GM21447 (cell line): Measurements from ENCODE around the gene ATG7.
"Not testable (repeated sequence)": the region's sequence is repeated elsewhere in the genome, so short reads cannot be mapped to it uniquely, and the experiment has no call there.

Source experiments
- ATAC-seq: cut with Tn5 transposase; IDR thresholded peaks from one replicate; pipeline ENCODE4 v1.9.1; 2021; ENCODE audit not compliant: unreplicated experiment

Gene ATG7

DNA sequence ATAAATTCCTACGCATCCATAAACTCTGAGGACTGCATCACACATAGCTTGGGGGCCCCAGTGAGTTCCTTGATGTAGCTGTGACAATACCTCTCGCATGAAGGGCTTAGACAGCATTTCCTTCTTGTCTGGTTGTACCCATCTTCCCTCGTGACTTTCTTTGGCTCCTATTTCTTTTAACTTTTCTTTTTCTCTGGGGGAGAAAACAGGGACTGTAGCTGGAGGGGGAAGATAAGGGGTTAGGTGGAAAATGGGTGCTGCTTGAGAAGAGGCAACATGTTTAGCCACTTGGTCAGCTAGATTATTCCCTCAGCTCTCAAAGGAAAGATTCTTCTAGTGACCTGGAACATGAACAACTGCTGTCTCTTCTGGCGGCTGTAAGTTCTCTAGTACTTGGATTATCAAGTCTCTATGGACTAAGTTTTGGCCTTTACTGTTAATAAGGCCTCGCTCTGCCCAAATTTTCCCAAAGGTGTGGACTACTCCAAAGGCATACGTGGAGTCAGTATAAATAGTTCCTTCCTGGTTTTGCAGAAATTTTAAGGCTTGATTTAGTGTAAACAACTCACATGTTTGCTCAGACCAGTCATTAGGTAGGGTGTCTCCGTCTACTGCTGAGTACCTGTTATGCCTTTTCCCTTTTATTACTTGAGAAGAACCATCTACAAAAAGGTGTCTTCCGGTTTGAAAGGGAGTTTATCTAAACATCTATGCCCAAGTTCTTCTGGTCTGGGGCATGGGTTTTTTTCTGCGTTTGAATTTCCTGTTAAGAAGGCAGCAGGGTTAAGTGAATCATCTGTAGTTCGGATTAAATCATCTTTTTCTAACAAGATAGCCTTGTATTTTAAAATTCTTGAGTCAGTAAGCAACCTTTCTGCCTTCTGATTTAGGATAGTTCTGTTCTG is 21.0 kb upstream of the ATG7 start:
- no peak for ATAC-seq

DNA sequence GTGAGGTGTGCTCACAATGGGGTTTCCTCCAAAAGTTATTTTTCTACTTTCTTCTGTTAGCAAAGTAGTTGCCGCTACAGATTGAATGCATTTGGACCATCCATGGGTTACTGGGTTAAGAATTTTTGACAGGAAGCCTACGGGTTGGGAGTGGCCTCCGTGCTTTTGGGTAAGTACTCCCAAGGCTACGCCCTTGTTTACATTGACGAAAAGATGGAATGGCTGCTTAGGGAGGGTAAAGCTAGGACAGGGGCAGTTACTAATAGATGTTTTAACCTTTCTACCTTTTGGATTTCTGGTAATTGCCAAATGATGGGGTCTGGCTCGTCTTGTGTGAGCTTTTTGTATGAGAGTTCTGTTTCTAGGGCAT is 20.4 kb upstream of the ATG7 start:
- ATAC-seq = no peak

DNA sequence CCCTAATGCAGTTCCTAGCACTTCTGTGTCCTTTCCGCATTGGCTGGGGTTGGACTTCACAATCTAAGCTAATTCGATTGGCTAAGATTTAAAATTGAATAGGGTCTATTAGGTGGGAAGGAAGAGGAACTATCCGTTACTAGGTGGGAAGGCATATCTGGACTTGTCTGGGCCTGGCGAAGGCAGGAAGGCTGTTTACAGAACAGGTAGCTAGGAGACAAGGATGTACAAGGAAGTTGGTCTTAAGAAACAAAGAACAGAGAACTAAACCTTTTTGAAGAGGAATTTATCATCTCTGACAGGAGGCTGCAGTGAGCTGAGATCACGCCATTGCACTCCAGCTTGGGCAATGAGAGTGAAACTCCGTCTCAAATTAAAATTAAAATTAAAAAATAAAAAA is 17.3 kb upstream of the ATG7 start:
- ATAC-seq = no peak

DNA sequence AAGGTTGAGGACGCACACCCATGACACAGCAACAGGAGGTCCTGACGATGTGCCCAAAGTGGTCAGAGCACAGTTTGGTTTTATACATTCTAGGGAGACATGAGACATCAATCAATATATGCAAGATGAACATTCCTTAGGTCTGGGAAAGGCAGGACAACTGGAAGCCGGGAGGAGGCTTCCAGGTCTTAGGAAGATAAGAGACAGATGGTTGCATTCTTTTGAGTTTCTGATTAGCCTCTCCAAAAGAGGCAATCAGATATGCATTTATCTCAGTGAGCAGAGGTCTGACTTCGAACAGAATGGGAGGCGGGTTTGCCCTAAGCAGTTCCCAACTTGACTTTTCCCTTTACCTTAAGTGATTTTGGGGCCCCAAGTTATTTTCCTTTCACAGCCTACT is 16.7 kb upstream of the ATG7 start:
- ATAC-seq = not testable (repeated sequence)

DNA sequence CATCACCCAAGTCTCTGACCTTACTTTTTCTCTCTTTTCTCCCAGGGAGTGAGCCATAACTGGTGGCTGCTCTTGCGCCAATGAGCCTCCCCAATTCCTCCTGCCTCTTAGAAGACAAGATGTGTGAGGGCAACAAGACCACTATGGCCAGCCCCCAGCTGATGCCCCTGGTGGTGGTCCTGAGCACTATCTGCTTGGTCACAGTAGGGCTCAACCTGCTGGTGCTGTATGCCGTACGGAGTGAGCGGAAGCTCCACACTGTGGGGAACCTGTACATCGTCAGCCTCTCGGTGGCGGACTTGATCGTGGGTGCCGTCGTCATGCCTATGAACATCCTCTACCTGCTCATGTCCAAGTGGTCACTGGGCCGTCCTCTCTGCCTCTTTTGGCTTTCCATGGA is 13.2 kb upstream of the ATG7 start:
- no peak for ATAC-seq

DNA sequence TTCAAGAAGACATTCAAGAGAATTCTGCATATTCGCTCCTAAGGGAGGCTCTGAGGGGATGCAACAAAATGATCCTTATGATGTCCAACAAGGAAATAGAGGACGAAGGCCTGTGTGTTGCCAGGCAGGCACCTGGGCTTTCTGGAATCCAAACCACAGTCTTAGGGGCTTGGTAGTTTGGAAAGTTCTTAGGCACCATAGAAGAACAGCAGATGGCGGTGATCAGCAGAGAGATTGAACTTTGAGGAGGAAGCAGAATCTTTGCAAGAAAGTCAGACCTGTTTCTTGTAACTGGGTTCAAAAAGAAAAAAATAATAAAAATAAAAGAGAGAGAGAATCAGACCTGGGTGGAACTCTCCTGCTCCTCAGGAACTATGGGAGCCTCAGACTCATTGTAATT is 11.7 kb upstream of the ATG7 start:
- ATAC-seq = no peak

DNA sequence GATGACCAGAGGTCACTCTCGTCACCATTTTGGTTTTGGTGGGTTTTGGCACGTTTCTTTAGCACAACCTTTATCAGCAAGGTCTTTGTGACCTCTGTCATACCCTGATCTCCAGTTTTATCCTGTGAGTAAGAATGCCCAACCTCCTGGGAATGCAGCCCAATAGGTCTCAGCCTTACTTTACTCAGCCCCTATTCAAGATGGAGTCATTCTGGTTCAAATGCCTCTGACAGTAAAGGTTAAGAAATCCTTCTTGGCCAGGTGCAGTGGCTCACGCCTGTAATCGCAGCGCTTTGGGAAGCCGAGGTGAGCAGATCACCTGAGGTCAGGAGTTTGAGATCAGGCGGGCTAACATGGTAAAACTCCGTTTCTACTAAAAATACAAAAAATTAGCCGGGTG is 3.2 kb upstream of the ATG7 start:
- ATAC-seq = no peak

DNA sequence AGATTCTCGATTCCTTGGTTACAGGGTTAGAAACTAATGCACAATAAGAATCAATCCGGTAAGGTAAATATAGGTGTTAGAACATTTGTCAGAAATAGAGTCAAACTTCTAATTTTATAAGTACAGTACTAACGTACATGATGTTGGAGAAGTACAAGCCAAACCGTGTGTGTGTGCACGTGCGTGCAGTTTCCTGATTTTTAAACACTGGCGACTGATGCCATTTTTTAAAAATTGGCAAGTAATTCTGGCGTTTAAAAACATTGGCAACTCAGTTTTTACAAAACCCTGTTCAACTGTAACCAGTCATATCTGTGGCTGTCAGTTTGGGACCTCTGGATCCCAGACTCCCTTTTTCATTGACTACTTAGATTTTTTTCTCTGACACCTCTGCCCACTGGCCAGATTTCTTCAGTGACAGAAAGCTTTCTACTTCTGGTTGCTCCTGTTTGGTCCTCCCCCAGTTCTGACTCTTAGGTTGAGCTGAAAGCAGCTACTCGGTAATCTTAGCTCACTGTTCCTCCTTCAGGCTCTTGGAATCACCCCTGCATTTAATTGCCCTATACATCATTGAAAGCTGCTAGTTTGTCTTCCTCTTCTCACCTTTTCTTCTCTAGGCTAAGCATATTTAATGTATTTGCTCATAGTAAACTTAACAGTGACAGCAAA is 843 bp downstream of the ATG7 start:
- no peak for ATAC-seq

DNA sequence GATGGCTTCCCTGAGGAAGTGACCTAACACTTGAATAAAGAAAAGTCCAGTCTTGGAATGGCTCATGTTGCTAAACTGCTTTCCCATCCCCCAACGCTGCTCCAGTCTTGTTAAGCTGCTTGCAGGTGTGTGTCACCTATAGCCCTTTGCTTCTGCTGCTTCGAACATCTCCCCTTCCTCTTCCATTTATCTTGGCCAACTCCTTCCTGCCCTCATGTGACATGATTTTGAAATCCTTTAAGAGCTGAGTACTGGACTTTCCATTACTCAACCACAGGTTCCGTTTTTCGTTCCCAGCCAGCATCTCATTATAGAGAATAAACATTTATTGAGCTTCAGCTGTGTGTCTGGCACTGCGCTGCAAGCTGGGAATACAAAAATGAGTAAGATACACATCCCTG is 1.7 kb downstream of the ATG7 start:
- ATAC-seq = no peak

DNA sequence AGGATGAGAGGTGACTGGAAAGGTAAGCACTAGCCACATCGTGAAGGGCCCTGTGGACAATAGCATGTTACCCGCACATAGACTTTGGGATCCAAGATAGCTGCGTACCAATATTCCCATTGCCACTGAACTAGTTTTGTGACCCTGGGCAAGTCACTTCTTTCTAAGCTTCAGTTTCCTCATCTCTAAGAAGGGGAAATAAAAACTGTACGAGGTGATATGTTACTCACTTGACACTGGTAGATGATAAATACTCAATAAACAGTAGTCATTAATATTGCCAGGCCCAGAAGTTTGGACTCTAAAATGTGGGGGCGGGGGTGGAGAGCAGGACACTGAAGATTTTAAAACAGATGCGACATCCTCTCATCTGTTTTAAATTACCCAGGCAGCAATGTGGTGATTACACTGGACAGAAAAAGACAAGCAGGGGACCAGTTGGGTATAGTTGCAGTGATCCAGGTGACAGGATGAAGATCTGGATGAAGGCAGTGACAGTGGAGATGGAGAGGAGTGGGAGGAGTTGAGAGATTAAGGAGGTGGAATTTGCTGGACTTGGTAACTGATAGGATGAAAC is 2.5 kb downstream of the ATG7 start:
- no peak for ATAC-seq

DNA sequence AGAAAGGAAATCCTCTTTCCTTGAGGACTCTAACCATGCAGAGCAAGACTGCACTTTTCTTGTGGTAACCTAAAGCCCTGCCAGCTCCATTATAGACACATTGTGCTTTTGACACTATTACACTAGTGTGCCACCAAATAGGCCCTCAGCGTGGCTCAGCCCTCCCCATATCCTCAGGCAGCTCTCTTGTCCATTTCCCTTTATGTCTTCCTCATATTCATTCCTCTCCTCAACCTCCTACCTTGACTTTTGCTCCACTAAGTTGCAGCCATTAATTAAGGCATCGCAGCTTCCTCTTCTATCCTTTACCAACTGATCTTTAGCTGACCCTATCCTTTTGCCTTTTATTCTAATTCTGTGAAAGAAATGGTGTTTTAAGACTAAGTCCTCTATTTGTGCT is 3.7 kb downstream of the ATG7 start:
- ATAC-seq = no peak

DNA sequence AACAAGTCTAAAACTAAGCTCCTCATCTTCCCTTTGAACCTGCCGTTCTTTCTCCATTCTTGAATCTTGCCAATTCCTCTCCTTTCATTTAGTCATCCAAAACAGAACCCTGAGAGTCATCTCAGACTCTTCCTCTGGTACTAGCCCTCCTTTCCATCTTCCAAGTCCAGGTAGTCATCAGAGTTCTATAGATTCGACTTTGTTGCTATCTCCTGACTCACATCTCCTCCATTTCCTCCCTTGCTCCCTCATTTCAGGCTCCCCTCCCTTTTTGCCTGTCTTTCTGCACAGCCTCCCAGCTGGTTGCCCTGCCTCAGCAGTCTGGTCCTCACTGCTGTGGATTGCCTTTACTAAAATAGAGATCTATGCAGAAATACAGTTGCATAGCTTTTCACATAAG is 4.7 kb downstream of the ATG7 start:
- no peak for ATAC-seq

DNA sequence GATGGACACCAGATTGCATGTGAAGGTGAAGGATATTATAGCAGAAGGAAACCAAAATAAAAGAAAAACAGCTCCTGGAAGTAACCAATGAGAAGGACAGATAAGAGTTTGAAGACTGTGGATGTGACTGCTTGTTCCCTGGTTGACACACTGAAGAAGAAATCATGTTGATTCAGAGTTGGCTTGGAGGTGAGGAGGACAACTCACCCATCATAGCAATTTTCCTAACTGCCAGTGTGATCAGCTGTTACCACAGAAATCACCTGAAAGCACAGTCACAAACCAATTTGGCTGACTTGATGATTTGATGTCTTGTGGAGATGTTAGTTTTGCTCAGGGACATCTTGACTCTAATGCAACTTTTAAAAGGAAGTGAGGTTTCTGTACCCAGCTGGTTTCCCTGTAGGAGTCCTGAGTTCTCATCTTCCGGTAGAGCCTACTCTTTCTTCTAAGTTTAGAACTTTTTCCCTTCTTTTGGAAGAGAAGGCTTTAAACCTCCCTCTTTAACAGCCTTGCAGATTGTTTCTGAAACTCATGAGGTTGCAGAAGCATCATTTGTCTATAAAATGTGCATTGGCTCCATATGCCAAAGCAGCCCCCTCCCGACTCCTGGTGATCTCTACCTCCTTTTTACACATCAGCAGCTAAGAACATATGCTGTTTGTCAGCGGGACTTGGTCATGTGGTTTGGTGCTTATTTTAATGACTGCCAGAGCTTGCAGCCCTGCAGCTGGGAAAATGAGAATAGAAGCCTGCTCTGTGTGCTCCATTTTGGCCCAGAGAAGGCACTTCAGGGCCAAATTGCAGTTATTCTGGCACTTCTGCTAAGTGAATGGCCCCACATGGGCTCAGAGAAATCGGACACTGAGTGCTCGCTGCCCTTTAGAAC is 10.3 kb downstream of the ATG7 start:
- ATAC-seq = no peak

DNA sequence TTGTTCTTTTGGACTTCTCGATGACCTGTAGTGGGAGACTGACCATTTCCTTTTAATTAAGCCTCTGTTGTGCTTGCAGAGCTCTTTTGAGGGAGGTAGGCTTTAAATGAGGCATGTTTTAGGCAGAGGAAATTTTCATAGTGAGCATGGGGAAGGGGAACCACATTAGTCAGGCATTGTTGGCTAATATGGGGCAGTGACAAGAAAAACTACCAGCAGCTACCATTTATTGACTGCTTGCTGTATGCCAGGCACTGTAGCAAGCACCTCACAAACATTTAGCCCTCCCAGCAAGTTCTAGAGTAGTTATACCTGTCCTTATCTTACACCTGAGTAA is 10.9 kb downstream of the ATG7 start:
- no peak for ATAC-seq

DNA sequence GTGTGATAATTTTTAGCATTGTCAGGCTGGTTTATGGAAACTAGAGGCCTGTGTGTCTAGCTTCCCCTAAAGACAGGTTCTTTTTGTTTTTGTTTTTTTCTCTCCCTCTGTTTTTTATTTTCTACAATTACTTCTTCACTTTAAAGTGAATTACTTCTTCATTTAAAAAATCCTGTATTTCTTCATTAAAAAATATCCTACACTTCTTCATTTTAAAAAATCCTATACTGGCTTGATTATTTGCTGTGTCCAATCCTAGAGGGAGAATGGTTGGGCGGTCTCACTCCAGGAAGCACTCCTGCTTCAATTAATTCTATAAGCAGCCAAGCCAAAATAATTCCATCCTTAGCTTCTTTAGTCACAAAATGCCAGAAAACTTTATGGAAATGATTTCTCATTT is 11.8 kb downstream of the ATG7 start:
- ATAC-seq = no peak

DNA sequence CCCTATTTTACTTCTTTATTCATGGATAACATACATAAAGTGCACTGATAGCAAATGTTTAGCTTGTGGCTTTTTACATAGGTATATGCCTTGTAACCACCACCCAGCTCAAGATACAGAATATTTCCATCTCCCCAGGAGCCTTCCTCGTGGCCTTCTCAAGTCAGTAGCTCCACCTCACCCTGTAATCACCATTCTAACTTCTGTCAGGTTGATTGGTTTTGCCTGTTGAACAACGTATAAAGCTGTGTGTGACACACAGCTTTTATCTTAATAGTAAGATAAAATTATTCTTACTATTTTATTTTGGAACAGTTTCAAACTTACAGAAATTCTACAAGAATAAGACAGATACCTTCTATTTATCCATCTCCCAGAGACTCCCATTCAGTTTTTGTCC is 13.3 kb downstream of the ATG7 start:
- no peak for ATAC-seq

DNA sequence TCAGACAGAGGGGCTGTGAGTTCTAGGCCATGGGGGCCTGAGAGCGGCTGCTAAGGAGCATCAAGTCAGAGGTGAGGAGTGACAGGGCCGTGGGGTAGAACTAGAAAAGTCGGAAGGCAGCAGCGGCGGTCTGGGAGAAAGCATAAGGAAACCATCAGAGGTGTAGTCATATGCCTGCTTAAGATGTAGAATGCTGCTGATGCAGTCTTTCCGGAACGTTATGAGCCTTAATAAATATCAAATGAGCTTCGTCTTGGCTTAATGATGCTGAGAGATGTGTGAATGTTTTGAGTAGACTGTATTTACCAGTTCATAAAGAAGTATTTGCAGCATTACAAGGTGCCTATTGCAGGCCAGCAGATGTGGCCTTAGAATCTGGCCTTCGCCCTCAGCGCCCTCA is 15.2 kb downstream of the ATG7 start:
- ATAC-seq = no peak

DNA sequence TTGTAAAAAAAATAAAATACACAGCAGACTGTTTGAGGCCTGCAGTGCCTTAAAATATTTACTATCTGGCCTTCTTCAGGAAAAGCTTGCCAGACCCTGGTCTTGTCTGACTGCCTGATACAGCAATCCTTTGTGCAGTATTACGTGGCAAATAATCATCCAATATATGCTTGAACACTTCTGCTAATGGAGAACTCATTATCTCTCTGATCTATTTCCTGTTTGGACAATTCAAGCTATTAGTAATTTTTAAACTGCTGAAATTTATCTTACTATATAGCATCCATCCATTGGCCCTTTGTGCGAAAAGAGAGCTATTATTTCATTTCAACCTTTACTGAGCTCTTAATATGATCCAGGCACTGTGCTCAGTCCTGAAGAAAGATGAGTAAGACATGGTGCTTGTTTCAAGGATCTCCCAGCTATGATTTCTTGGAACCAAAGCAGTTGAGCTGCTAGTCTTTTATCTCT is 15.9 kb downstream of the ATG7 start:
- no peak for ATAC-seq

DNA sequence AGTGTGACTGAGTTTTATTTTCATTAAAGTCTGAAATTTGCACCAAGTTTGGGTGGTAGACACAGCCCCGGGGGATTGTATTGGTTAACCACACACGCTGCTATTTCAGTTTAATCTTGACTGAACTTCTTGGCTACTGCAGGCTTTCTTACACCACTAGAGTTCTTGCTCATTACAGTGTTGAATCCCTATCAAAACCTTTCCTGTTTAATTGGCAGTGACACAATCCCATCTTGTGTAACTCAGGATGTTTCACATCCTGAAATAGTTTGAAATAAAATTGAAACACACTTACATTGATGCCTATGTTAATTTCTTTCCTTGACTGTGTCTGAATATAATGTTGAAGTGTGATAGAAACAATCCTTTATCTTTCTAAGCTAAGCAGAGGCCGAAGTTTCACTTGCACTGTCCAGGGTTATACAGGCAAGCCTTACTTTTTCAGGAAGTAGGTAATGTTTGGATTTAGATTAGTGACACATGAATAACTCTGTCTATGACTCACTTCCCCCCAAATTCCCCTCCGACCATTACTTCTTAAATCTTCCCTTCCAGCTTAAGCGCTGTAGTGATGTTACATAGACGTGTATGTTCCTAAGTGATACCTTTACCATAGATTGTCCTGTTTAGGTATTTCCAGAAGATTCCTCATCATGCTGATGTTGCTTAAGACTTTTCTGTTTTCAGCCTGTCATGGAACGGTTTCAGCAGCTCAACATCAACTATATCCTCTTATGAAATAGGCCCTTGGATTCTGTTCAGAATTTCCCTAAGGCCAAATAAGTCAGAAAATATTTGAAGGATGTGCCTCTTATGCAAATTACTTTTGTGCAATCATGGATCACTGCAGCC is 16.8 kb downstream of the ATG7 start:
- peak; percentile 68 for ATAC-seq

DNA sequence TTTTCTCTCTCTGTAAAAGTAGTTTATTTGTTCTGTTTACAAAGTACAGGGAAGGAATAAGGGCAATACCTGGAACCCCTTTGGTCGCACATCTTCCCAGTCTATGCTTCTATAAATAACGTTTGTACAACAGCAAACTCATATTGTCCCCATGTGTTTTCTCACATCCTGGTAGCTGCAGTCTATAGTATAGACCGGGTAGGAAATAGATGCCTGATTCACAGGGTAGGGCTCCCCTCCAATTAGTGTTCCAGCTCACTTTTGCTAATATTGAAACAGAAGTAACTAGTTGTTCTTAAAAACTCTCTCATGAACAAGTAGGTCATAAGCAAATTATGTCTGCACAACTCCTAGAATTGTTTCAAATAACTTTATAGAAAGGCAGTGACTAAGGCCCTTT is 17.7 kb downstream of the ATG7 start:
- ATAC-seq = no peak
